HCT116 (cell line): Measurements from ENCODE around the gene ZKSCAN2. TPM values are rescaled to one million over a fixed set of nuclear protein-coding genes. Genes with fewer than 3 reads are reported as not detected.

Experiments used
- ATAC-seq: fragments of 200-7000 bp; cut with Tn5 transposase; 2 replicates; pipeline ENCODE4 v1.9.1; 2020; ENCODE audit warnings: mild to moderate bottlenecking, moderate library complexity
- BruUV-seq: library from RNA; stranded (reverse); fragments of 400-500 nt; replicated peaks from 2 replicates; lab custom pipeline; 2021; lab: Mats Ljungman, UMichigan
- CTCF ChIA-PET: fragments of 300-600 bp; sonication (Branson Sonifier 250); formaldehyde crosslinking; loops from one replicate; lab custom pipeline; 2021; ENCODE audit warnings: antibody characterized with exemption; lab: Charles Lee
- POLR2A ChIA-PET: fragments of 300-600, 350-600 bp; sonication (Branson Sonifier 250); formaldehyde crosslinking; loops from one replicate; lab custom pipeline; 2021; ENCODE audit warnings: antibody characterized with exemption; lab: Charles Lee
- RAD21 ChIA-PET, 2 experiments: fragments of 300-600 bp; sonication (Branson Sonifier 250); formaldehyde crosslinking; loops; one replicate each; lab custom pipeline; 2023; ENCODE audit warnings: low total read pairs in 2 of 2; ENCODE audit not compliant: uncharacterized antibody in 2 of 2, unreplicated experiment in 2 of 2, low non-redundant PET in 1 of 2; lab: Charles Lee
- DNase-seq: peaks from one replicate; pipeline ENCODE4 v3.0.0-alpha.2; 2010; ENCODE audit warnings: low read depth, low spot score
- H2AFZ ChIP-seq: fragments of 200-600 bp; shearing (Covaris generic), sonication (generic); 2 replicates; pipeline ENCODE4 v1.6.1; 2017; ENCODE audit warnings: low read depth, mixed run types, mixed read lengths, antibody characterized with exemption, low read length; ENCODE audit not compliant: poor library complexity, severe bottlenecking
- H3K27ac ChIP-seq: 2 replicates; pipeline ENCODE4 v1.5.1; 2012; ENCODE audit warnings: low read depth, low read length
- H3K27me3 ChIP-seq: fragments of 200-600 bp; sonication (generic); 2 replicates; pipeline ENCODE4 v1.6.1; 2016; ENCODE audit warnings: mixed run types, low read length, mixed read lengths; ENCODE audit not compliant: insufficient read depth
- H3K36me3 ChIP-seq, 2 experiments: fragments of 200-500 bp in 1 of 2; fragments of 200-600 bp in 1 of 2; sonication (Bioruptor generic) in 1 of 2; sonication (generic) in 1 of 2; 2 replicates each; pipeline versions ENCODE4 v1.5.1 to v1.6.1; 2014 to 2016; ENCODE audit warnings: low read length in 2 of 2, inconsistent platforms in 1 of 2, mixed read lengths in 1 of 2, mixed run types in 1 of 2; ENCODE audit not compliant: insufficient read depth in 2 of 2, control insufficient read depth in 1 of 2
- H3K4me1 ChIP-seq, 2 experiments: fragments of 200-600 bp in 1 of 2; sonication (generic) in 1 of 2; 2 replicates each; pipeline versions ENCODE4 v1.5.1 to v1.6.1; 2012 to 2017; ENCODE audit warnings: low read length in 2 of 2, inconsistent platforms in 1 of 2, mild to moderate bottlenecking in 1 of 2, mixed read lengths in 1 of 2, mixed run types in 1 of 2, moderate library complexity in 1 of 2; ENCODE audit not compliant: insufficient read depth in 2 of 2, control insufficient read depth in 1 of 2
- H3K4me2 ChIP-seq: fragments of 200-600 bp; sonication (generic); 2 replicates; pipeline ENCODE4 v1.6.1; 2017; ENCODE audit warnings: mixed run types, low read length, mixed read lengths
- H3K4me3 ChIP-seq, 2 experiments: fragments of 200-600 bp in 1 of 2; sonication (generic) in 1 of 2; replicated peaks in 1 of 2; 2 replicates each; pipeline ENCODE4 v1.5.1; 2011 to 2016; ENCODE audit warnings: low read length in 2 of 2, control low read depth in 1 of 2, low read depth in 1 of 2, mild to moderate bottlenecking in 1 of 2, mixed read lengths in 1 of 2, mixed run types in 1 of 2
- H3K79me2 ChIP-seq: fragments of 200-600 bp; sonication (generic); 2 replicates; pipeline ENCODE4 v1.6.1; 2017; ENCODE audit warnings: mild to moderate bottlenecking, mixed run types, low read length, moderate library complexity, mixed read lengths; ENCODE audit not compliant: insufficient read depth
- H3K9ac ChIP-seq: fragments of 200-600 bp; sonication (generic); 2 replicates; pipeline ENCODE4 v1.6.1; 2016; ENCODE audit warnings: low read length, mixed read lengths
- H3K9me2 ChIP-seq: fragments of 200-600 bp; sonication (generic), shearing (Covaris generic); 2 replicates; pipeline ENCODE4 v1.6.1; 2017; ENCODE audit warnings: mixed run types, mild to moderate bottlenecking, moderate library complexity; ENCODE audit not compliant: insufficient read depth
- H3K9me3 ChIP-seq, 2 experiments: fragments of 200-500 bp in 1 of 2; fragments of 200-600 bp in 1 of 2; sonication (Bioruptor generic) in 1 of 2; sonication (generic) in 1 of 2; 2 replicates each; pipeline ENCODE4 v1.6.1; 2014 to 2017; ENCODE audit warnings: low read length in 2 of 2, mixed read lengths in 2 of 2, inconsistent platforms in 1 of 2, low read depth in 1 of 2, mild to moderate bottlenecking in 1 of 2, mixed run types in 1 of 2, moderate library complexity in 1 of 2; ENCODE audit not compliant: control insufficient read depth in 1 of 2, insufficient read depth in 1 of 2
- H4K20me1 ChIP-seq: fragments of 200-600 bp; sonication (generic), shearing (Covaris generic); 2 replicates; pipeline ENCODE4 v1.6.1; 2017; ENCODE audit warnings: mixed run types, mild to moderate bottlenecking, moderate library complexity; ENCODE audit not compliant: insufficient read depth
- CBX3 ChIP-seq: IDR thresholded peaks from 2 replicates; pipeline ENCODE4 v1.6.1; 2012; ENCODE audit warnings: low read depth
- EGR1 ChIP-seq: IDR thresholded peaks from 2 replicates; pipeline ENCODE4 v1.6.1; 2012; ENCODE audit warnings: low read depth
- ELF1 ChIP-seq: IDR thresholded peaks from 2 replicates; pipeline ENCODE4 v1.6.1; 2012; ENCODE audit warnings: low read depth, borderline replicate concordance
- EZH2 ChIP-seq: fragments of 200-600 bp; sonication (generic); IDR thresholded peaks from 2 replicates; pipeline ENCODE4 v1.6.1; 2017; ENCODE audit warnings: antibody characterized with exemption, mixed run types
- EZH2phosphoT487 ChIP-seq: fragments of 200-600 bp; IDR thresholded peaks from 2 replicates; pipeline ENCODE4 v1.6.1; 2018; ENCODE audit warnings: antibody characterized with exemption, borderline replicate concordance
- JUND ChIP-seq: IDR thresholded peaks from 2 replicates; pipeline ENCODE4 v1.6.1; 2012
- POLR2AphosphoS5 ChIP-seq: IDR thresholded peaks from 2 replicates; pipeline ENCODE4 v1.6.1; 2011; ENCODE audit warnings: mild to moderate bottlenecking, low read depth, low read length, moderate library complexity
- SIN3A ChIP-seq: IDR thresholded peaks from 2 replicates; pipeline ENCODE4 v1.6.1; 2012; ENCODE audit warnings: low read depth
- SP1 ChIP-seq: IDR thresholded peaks from 2 replicates; pipeline ENCODE4 v1.6.1; 2012; ENCODE audit warnings: low read depth
- SRF ChIP-seq: IDR thresholded peaks from 2 replicates; pipeline ENCODE4 v1.6.1; 2012; ENCODE audit warnings: low read depth
- TCF7L2 ChIP-seq: IDR thresholded peaks from 2 replicates; pipeline ENCODE4 v1.7.0; 2011; ENCODE audit warnings: borderline replicate concordance, inconsistent platforms; ENCODE audit not compliant: insufficient read depth, insufficient read length; ENCODE audit errors: extremely low read depth
- YY1 ChIP-seq: IDR thresholded peaks from 2 replicates; pipeline ENCODE4 v1.6.1; 2011; ENCODE audit warnings: low read length, low read depth, moderate library complexity, mild to moderate bottlenecking; ENCODE audit not compliant: insufficient replicate concordance; ENCODE audit errors: extremely low read depth
- ZNF274 ChIP-seq: fragments of 200-500 bp; sonication (Bioruptor generic); IDR thresholded peaks from 2 replicates; pipeline ENCODE4 v1.6.1; 2014; ENCODE audit warnings: mild to moderate bottlenecking, low read depth, low read length, inconsistent platforms
- intact Hi-C: fragments of 100-400 bp; cut with micrococcal nuclease; formaldehyde crosslinking; loops from 2 replicates; pipeline ENCODE4 v1.10.0; 2022
- total RNA-seq: library from RNA; stranded (reverse); gene quantifications from one replicate; pipeline ENCODE4 v1.2.1, GENCODE V29; 2021; ENCODE audit not compliant: unreplicated experiment
- TF ChIP-seq, protein P1 (sequence below): IDR thresholded peaks from 2 replicates; pipeline ENCODE4 v1.6.1; 2012; ENCODE audit warnings: low read depth
- TF ChIP-seq, protein P2 (sequence below): IDR thresholded peaks from 2 replicates; pipeline ENCODE4 v1.6.1; 2012
- TF ChIP-seq, protein P3 (sequence below), 3 experiments: fragments of 200-600 bp in 1 of 3; sonication (generic) in 1 of 3; IDR thresholded peaks in 2 of 3; conservative IDR thresholded peaks in 1 of 3; 2 replicates each; pipeline ENCODE4 v1.5.1; 2012 to 2017; ENCODE audit warnings: low read depth in 2 of 3, low read length in 2 of 3, antibody characterized with exemption in 1 of 3, borderline replicate concordance in 1 of 3, control low read depth in 1 of 3, mild to moderate bottlenecking in 1 of 3, mixed read lengths in 1 of 3, mixed run types in 1 of 3, moderate library complexity in 1 of 3; ENCODE audit not compliant: insufficient read depth in 1 of 3

ZKSCAN2 gene
- total RNA-seq, 1 experiment from 2014 or later, result 12.3 TPM

DNA sequence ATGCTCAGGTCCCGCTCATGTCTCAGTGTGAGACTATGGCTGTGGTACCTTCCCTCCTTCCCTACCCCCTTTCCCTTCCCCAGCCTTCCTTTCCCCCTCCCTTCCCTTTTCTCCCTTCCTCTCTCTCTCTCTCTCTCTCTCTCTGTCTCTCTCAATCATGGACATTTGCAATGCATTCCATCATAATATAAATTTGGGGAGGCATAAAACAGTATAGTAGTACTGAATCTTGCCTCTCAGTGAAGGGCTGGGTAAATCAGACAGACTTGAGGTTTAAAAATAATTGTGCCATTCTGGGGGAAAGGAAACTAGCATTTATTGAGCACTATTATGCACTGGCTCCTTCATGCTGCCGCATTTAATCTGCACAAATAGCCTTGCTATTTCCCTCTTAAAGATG is 4.3 kb downstream of the ZKSCAN2 start:
- Histone ChIP-seq H3K9me3 (no peaks in the 10 kb centered on the region), H2AFZ (no peak overlapping the region), H3K9me2 (no peaks in the 10 kb centered on the region), H3K79me2 (peaks cover 18% of the 10 kb centered on the region), H3K4me3 (no peak overlapping the region), H3K27ac (no peak overlapping the region), H3K4me1 (peaks cover 8 to 15% of the 10 kb centered on the region in 2 experiments; a peak in 3 of 4 replicates), H3K36me3 (peaks cover 15 to 31% of the 10 kb centered on the region in 2 experiments; a peak in 3 of 4 replicates), H3K9ac (no peak overlapping the region)
- no TSS peak for BruUV-seq
- DNase-seq (no peak), ATAC-seq (no peak)
- RAD21 ChIA-PET, result no interaction called here
- CTCF ChIA-PET, result no interaction called here
- POLR2A ChIA-PET, result no interaction called here
- TF ChIP-seq ZNF274 (no peak), SP1 (no peak), EZH2 (no peak), JUND (no peak), EZH2phosphoT487 (no peak), POLR2AphosphoS5 (no peak), YY1 (no peak), ELF1 (no peak), SRF (no peak), CBX3 (no peak), TCF7L2 (no peak), EGR1 (no peak), SIN3A (no peak)
- TF ChIP-seq, protein P1, sequence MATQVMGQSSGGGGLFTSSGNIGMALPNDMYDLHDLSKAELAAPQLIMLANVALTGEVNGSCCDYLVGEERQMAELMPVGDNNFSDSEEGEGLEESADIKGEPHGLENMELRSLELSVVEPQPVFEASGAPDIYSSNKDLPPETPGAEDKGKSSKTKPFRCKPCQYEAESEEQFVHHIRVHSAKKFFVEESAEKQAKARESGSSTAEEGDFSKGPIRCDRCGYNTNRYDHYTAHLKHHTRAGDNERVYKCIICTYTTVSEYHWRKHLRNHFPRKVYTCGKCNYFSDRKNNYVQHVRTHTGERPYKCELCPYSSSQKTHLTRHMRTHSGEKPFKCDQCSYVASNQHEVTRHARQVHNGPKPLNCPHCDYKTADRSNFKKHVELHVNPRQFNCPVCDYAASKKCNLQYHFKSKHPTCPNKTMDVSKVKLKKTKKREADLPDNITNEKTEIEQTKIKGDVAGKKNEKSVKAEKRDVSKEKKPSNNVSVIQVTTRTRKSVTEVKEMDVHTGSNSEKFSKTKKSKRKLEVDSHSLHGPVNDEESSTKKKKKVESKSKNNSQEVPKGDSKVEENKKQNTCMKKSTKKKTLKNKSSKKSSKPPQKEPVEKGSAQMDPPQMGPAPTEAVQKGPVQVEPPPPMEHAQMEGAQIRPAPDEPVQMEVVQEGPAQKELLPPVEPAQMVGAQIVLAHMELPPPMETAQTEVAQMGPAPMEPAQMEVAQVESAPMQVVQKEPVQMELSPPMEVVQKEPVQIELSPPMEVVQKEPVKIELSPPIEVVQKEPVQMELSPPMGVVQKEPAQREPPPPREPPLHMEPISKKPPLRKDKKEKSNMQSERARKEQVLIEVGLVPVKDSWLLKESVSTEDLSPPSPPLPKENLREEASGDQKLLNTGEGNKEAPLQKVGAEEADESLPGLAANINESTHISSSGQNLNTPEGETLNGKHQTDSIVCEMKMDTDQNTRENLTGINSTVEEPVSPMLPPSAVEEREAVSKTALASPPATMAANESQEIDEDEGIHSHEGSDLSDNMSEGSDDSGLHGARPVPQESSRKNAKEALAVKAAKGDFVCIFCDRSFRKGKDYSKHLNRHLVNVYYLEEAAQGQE, result no peak
- TF ChIP-seq, protein P2, sequence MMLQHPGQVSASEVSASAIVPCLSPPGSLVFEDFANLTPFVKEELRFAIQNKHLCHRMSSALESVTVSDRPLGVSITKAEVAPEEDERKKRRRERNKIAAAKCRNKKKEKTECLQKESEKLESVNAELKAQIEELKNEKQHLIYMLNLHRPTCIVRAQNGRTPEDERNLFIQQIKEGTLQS, result no peak
- TF ChIP-seq, protein P3, sequence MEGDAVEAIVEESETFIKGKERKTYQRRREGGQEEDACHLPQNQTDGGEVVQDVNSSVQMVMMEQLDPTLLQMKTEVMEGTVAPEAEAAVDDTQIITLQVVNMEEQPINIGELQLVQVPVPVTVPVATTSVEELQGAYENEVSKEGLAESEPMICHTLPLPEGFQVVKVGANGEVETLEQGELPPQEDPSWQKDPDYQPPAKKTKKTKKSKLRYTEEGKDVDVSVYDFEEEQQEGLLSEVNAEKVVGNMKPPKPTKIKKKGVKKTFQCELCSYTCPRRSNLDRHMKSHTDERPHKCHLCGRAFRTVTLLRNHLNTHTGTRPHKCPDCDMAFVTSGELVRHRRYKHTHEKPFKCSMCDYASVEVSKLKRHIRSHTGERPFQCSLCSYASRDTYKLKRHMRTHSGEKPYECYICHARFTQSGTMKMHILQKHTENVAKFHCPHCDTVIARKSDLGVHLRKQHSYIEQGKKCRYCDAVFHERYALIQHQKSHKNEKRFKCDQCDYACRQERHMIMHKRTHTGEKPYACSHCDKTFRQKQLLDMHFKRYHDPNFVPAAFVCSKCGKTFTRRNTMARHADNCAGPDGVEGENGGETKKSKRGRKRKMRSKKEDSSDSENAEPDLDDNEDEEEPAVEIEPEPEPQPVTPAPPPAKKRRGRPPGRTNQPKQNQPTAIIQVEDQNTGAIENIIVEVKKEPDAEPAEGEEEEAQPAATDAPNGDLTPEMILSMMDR (IDR thresholded peaks at IDR 0.05 in 2 of 3, conservative IDR thresholded peaks at IDR 0.05 in 1 of 3; ENCODE audit: borderline replicate concordance in 1 of 3, insufficient read depth in 1 of 3, low read depth in 2 of 3, low read length in 2 of 3), result no peak
- TF ChIP-seq, all 23 proteins: peak for 0
- intact Hi-C loops, result loop anchor here (10.0 kb wide), 1 partner anchor 199 kb away; no protein-coding TSS in a partner anchor
- H3K27me3 ChIP-seq, result no peaks in the 10 kb centered on the region
- H3K4me2 ChIP-seq, result no peak overlapping the region
- H4K20me1 ChIP-seq, result no peaks in the 10 kb centered on the region; the same call in 1 of the 2 replicates
